Loucy (cell line): ENCODE measurements around the gene STK40.

Source experiments
- H2AFZ ChIP-seq: fragments of 200-600 bp; sonication (generic); 2 replicates; pipeline ENCODE4 v1.6.0; 2016; ENCODE audit warnings: antibody characterized with exemption, mild to moderate bottlenecking, low read length, moderate library complexity
- H3F3A ChIP-seq: fragments of 200-600 bp; 2 replicates; pipeline ENCODE4 v1.6.0; 2016; ENCODE audit warnings: antibody characterized with exemption, low read depth, mild to moderate bottlenecking
- H3K27me3 ChIP-seq: fragments of 200-600 bp; sonication (generic); 2 replicates; pipeline ENCODE4 v1.6.1; 2014; ENCODE audit warnings: low read length, mild to moderate bottlenecking; ENCODE audit not compliant: insufficient read depth, poor library complexity, severe bottlenecking
- H3K36me3 ChIP-seq: fragments of 200-600 bp; sonication (generic); 2 replicates; pipeline ENCODE4 v1.6.1; 2016; ENCODE audit warnings: low read length; ENCODE audit not compliant: insufficient read depth
- H3K4me1 ChIP-seq: fragments of 200-600 bp; sonication (generic); 2 replicates; pipeline ENCODE4 v1.5.1; 2014; ENCODE audit warnings: low read length, mild to moderate bottlenecking; ENCODE audit not compliant: insufficient read depth, poor library complexity, severe bottlenecking
- H3K4me2 ChIP-seq: fragments of 200-600 bp; sonication (generic); 2 replicates; pipeline ENCODE4 v1.6.0; 2014; ENCODE audit warnings: antibody characterized with exemption, low read length, low read depth, mild to moderate bottlenecking; ENCODE audit not compliant: poor library complexity, severe bottlenecking
- H3K4me3 ChIP-seq: fragments of 200-600 bp; sonication (generic); 2 replicates; pipeline ENCODE4 v1.5.1; 2014; ENCODE audit warnings: low read length, mild to moderate bottlenecking, mixed read lengths; ENCODE audit not compliant: poor library complexity, severe bottlenecking
- H3K79me2 ChIP-seq: fragments of 200-600 bp; sonication (generic); 2 replicates; pipeline ENCODE4 v1.6.1; 2014; ENCODE audit warnings: low read length; ENCODE audit not compliant: insufficient read depth
- H3K9ac ChIP-seq: fragments of 200-600 bp; sonication (generic); 2 replicates; pipeline ENCODE4 v1.6.0; 2014; ENCODE audit warnings: mild to moderate bottlenecking, low read depth, low read length, moderate library complexity; ENCODE audit not compliant: poor library complexity, severe bottlenecking
- H3K9me2 ChIP-seq: fragments of 200-600 bp; sonication (generic); replicated peaks from 2 replicates; pipeline ENCODE4 v1.6.1; 2016; ENCODE audit warnings: low read depth, low read length, mixed read lengths
- H3K9me3 ChIP-seq: fragments of 200-600 bp; sonication (generic); 2 replicates; pipeline ENCODE4 v1.6.1; 2014; ENCODE audit warnings: mild to moderate bottlenecking, antibody characterized with exemption, low read length, low read depth; ENCODE audit not compliant: insufficient read depth
- H4K20me1 ChIP-seq: fragments of 200-600 bp; sonication (generic); 2 replicates; pipeline ENCODE4 v1.6.0; 2014; ENCODE audit warnings: antibody characterized with exemption, low read length, mild to moderate bottlenecking; ENCODE audit not compliant: insufficient read depth, poor library complexity, severe bottlenecking
- CTCF ChIP-seq: fragments of 200-600 bp; sonication (generic); conservative IDR thresholded peaks from 2 replicates; pipeline ENCODE4 v1.5.1; 2014; ENCODE audit warnings: mild to moderate bottlenecking, antibody characterized with exemption, low read length
- EZH2phosphoT487 ChIP-seq: fragments of 200-600 bp; IDR thresholded peaks from 2 replicates; pipeline ENCODE4 v1.6.1; 2018; ENCODE audit warnings: antibody characterized with exemption, mild to moderate bottlenecking, moderate library complexity, borderline replicate concordance

Gene STK40

GRCh38 chr1:36402504-36402890 lies 16.8 kb upstream of the STK40 start:
- no peaks in the 10 kb centered on the region for H3K9me3 ChIP-seq
- no peak overlapping the region for H2AFZ ChIP-seq
- no peak overlapping the region for H3K9ac ChIP-seq
- peaks cover 8% of the 10 kb centered on the region for H3K4me1 ChIP-seq
- H3F3A ChIP-seq: no peaks in the 10 kb centered on the region
- no peaks in the 10 kb centered on the region for H4K20me1 ChIP-seq
- H3K27me3 ChIP-seq: no peaks in the 10 kb centered on the region
- no peaks in the 10 kb centered on the region for H3K9me2 ChIP-seq
- no peaks in the 10 kb centered on the region for H3K36me3 ChIP-seq
- no peak overlapping the region for H3K4me2 ChIP-seq
- TF ChIP-seq CTCF (no peak), EZH2phosphoT487 (no peak)
- no peaks in the 10 kb centered on the region for H3K79me2 ChIP-seq
- H3K4me3 ChIP-seq: no peak overlapping the region

DNA sequence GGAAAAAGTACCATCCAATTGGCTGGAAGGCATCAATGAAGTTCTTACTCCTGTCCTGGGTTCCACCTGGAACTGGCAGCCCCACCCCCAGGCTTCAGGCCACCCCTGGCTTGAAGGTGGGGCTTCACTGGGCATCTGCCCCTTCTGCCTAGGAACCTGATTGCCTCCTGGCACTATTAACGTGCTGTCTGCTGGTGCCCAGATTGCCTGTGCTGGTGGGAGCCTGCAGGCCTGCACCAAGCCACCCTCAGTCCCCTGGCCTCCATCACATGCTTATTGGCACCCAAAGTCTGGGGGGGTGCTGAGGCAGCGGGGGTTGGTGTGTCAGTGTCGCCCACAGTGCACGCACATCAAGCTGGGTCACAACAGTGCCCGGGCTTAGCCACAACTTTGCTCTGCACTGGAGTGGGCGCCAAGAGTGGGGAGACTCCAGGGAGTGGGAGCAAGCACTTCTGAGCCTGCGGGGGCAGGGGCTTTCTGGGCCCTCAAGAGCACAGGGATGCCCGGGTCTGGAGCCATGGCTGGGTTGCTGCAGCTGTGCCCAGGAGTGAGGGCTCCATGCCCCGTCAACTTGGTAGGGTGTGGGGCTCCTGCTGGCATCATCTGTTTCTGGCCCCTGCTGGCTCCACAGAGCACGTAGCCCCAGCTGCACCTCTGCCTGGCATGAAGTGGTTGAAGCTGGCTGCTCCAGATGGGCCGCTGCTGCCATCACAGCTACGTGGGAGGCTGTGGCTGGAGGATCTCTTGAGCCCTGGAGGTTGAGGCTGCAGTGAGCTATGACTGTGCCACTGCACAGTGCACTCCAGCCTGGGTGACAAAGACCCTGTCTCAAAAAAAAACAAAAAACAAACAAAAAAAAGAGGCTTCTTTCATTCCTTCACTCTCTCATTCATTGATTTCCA lies 16.1 kb upstream of the STK40 start:
- Histone ChIP-seq H3K36me3 (no peaks in the 10 kb centered on the region), H3K4me2 (no peak overlapping the region), H3K79me2 (peaks cover 6% of the 10 kb centered on the region; the same call in 1 of the 2 replicates), H3K9me2 (no peaks in the 10 kb centered on the region), H3F3A (no peaks in the 10 kb centered on the region), H2AFZ (no peak overlapping the region), H3K4me3 (peak overlapping the region; percentile 24), H3K9ac (no peak overlapping the region), H3K9me3 (no peaks in the 10 kb centered on the region), H4K20me1 (no peaks in the 10 kb centered on the region), H3K4me1 (peaks cover 13% of the 10 kb centered on the region), H3K27me3 (no peaks in the 10 kb centered on the region)
- TF ChIP-seq CTCF (no peak), EZH2phosphoT487 (no peak)

- H3K4me1 ChIP-seq: peaks cover 20% of the 10 kb centered on the region
- H3K79me2 ChIP-seq: peaks cover 14% of the 10 kb centered on the region; the same call in 1 of the 2 replicates
- peak overlapping the region; percentile 24 for H3K4me3 ChIP-seq
- H4K20me1 ChIP-seq: no peaks in the 10 kb centered on the region
- TF ChIP-seq EZH2phosphoT487 (no peak), CTCF (no peak)
- H3K36me3 ChIP-seq: no peaks in the 10 kb centered on the region
- H3K27me3 ChIP-seq: no peaks in the 10 kb centered on the region
- no peak overlapping the region for H3K9ac ChIP-seq
- H3F3A ChIP-seq: no peaks in the 10 kb centered on the region
- H3K4me2 ChIP-seq: peak overlapping the region; percentile 48
- no peaks in the 10 kb centered on the region for H3K9me2 ChIP-seq
- peak overlapping the region; percentile 72; the same call in 1 of the 2 replicates for H2AFZ ChIP-seq
- no peaks in the 10 kb centered on the region for H3K9me3 ChIP-seq
Measured at GRCh38 chr1:36400825-36401601, 15.3 kb upstream of the STK40 start.
